ENCODE measurements around the gene RHEB. TPM values are rescaled to one million over a fixed set of nuclear protein-coding genes. Genes with fewer than 3 reads are reported as not detected.

The RHEB gene
- total RNA-seq, 2 donors from 2014 or later, result 53.4 to 69.7 TPM

DNA sequence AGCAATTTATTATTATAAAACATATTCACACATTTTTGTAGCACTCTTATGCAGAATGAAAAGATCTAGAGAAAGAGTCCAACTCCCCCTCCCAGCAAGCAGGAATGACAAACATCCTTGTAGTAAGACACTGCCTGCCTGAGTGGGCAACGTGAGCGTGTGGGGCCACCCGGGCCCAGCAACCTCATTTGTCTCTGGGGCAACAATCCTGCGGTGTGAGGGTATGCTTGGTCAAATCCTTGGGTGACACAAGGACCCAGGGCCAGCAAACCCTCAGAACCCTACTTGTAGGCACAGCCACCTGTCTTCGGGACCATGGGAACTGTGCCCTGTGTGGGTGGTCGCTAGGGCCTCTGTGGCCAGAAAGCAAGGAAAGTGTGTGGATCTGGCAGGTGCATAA, 10.7 kb downstream of the RHEB start:
- intact Hi-C loops (cut with DNase I, micrococcal nuclease), result no loop called here
- no peak for ATAC-seq
- no peak for DNase-seq

DNA sequence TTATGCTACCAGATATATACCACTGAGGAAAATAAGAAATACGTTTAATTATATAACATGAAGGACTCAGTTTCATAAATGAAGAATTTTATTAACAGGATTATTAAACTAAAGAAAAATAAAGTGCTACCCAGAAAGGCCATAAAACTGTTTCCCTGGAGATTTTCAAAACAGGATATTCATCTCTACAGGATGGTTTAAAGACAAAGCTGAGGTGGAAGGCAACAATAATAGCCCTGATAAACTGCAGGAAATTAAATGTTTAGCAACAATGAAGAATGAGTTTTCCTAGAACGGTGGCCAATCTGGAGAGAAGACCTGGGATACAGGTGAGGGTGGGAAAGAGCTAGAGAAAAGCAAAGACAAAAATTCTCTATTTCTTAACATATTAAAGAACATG, 11.9 kb downstream of the RHEB start:
- intact Hi-C loops (cut with DNase I, micrococcal nuclease), result no loop called here
- ATAC-seq (no peak), DNase-seq (no peak)

DNA sequence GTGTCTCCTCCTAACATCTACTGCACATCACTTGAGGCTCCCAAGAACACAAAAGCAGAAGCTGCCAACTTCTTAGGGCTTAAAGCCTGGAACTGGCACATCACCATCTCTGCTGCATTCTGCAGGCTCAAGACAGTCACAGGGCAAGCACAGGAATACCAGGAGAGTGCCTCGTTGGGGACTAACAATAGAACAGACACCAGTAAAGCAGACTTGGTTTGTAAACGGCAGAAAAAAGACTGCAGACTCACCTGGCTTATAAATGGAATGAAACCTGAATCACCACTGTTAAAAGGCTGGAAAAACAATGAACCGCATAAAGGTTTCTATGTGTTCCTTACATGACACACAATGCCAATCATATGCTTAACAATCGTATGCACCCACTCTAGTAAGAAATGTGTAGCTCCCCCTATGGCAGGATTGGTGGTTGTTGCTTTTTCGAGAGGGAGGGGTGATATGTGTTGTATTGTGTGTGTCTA, 12.8 kb downstream of the RHEB start:
- DNase-seq, result no peak
- no peak for ATAC-seq
- intact Hi-C loops (cut with DNase I, micrococcal nuclease), result no loop called here

DNA sequence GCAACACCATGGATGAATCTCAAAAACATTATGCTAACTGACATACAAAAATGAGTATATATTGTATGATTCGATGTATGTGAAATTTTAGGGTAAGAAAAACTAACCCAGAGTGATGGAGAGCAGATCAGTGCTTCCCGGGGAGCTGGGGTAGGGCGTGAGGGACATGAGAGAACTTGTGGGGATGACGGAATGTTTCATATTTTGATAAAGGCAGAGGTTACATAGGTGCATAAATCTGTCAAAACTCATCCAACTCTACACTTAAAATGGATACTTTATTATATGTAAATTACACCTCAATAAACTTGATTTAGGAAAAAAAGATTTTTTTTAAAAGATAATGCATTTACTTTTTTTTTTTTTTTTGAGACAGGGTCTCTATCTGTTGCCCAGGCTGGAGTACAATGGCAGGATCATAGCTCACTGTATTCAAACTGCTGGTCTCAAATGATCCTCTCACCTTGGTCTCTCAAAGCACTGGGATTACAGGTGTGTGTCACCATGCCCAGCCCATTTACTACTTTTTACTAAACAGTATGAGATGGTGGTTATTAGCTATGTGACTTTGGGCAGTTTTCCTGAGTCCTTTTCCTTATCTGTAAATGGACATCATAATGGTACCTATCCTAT, 13.7 kb downstream of the RHEB start:
- intact Hi-C loops (cut with DNase I, micrococcal nuclease), result no loop called here
- DNase-seq (no peak), ATAC-seq (no peak)

DNA sequence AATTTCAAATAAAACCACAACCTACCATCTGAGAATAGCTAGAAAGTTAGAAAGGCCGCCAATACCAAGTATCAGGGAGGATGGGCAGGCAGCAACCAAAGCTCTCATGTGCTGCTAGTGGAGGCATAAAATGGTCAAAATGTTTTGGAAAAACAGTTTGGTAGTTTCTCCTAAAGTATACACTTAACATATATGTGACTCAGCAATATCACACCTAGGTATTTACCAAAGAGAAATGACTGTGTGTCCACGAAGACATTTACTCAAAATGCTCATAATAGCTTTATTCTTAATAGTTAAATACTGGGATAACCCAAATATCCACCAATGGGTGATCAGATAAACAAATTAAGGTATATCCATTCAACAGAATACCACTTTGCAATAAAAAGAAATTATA, 14.3 kb downstream of the RHEB start:
- ATAC-seq, result no peak
- no peak for DNase-seq
- intact Hi-C loops (cut with DNase I, micrococcal nuclease), result no loop called here

DNA sequence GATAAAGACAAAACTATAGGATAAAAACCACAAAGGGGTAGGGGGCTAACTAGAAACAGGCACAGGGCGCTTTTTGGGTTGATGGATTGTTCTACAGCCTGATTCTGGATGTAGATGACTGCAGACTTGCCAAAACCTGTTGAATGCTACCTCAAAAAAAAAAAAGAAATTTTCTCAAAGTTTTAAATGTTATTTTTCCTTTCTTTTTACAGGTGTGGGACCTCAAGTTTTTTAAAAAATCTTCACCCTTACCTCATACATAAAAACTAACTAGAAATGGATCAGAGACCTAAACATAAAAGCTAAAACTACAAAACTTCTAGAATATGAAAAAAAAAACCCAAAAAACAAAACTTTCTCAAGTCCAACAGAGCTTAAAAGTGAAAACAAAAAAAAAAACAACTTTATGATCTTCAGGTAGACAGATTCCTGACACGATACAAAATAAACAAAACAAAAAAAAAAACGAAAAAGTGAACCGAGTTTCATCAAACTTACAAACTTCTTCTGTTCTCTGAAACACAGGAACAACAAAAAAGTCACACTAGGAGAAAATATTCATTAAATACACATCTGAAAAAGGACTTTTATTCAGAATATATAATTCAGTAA, 14.9 kb downstream of the RHEB start:
- intact Hi-C loops (cut with DNase I, micrococcal nuclease), result no loop called here
- DNase-seq (no peak), ATAC-seq (no peak)

DNA sequence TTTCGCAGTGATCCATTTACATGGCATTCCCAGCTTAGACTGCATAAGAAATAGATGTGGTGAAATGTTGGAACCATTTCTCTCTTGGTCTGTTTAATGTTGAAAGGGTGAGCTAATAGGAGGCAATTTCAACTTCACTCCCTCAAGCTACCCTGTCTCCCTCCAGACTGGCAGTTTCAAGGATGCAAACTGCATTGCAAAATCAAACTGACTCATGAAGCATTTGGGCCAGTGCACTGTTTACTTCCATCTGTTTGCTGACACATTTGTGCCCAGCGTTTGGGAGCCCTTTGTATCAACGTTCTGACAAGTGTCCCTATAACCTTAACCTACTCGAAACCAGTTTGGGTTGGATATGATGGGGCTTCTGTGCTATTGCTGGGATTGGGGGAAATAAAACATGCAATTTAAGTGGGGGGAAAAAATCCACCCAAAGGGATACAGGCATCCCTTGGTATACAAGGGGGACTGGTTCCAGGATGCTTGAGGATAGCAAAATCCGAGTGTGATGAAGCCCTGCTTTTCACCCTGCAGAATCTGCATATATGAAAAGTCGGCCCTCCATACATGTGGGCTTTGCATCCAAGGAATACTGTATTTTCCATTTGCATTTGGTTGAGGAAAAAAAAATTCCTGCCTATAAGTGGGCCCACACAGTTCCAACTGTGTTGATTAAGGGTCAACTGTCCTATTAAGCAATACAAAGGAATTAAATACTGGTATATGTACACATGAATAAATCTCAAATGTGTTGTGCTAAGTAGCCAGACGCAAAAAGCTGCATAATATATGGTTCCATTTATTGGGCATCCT, 15.6 kb downstream of the RHEB start:
- intact Hi-C loops (cut with DNase I, micrococcal nuclease), result no loop called here
- ATAC-seq, result no peak
- no peak for DNase-seq

DNA sequence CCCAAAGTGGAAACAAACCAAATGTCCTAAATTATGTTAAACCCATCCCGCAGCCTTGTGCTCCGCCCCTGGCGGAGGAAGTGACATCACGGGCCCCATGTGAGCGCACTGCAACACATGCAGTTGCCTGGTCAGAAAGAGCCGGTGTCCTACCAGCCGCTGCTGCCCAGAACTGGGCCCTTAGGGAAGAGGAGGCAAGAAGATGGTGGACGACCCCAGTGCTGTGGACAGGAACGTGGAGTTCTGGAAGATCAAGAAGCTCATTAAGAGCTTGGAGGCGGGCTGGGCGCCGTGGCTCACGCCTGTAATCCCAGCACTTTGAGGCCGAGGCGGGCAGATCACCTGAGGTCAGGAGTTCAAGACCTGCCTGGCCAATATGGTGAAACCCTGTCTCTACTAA, 18.0 kb downstream of the RHEB start:
- intact Hi-C loops (cut with DNase I, micrococcal nuclease), result no loop called here
- no peak for DNase-seq
- no peak for ATAC-seq

DNA sequence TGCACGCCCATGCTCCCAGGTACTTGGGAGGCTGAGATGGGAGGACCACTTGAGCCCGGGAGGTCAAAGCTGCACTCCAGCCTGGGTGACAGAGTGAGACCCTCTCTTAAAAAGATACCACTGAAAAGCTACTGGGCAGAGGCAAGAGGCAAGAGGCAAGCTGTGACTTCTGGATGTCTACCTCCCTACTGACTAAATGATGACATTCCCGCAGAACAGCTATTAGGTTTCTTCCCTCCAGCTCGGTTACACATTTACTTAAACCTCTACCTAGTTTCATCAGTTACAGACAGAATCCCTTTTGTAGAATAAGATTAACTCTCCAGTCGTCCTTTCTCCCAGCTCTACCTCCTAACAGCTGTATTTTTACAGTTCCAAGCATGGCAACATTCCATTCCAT, 21.2 kb downstream of the RHEB start:
- intact Hi-C loops (cut with DNase I, micrococcal nuclease), result no loop called here
- ATAC-seq (no peak), DNase-seq (no peak)

DNA sequence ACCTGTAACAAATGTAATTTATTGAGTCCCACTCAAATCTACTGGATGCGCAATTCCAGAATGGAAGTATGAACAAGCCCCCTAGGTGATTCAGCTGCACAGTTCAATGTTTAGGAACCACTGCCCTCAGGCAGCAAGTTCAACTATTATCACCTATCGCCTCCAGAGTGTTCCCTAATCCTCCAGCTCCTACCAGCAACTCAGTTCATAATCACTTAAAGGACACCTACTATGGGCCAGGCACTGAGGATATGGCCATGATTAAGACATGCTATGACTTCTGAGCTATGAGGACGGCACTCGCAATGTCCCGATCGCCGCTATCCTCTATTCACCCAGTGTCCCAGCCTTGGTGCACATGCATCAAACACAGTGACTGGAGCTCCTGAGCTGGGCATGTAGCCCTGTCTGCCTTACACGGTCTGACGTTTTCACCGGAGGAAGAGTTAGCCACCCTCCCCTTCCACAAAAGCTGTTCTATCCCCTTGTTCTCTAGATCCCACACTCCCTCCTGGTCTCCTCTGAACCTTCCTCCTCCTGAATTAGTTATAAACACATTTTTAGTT, 22.3 kb downstream of the RHEB start:
- intact Hi-C loops (cut with DNase I, micrococcal nuclease), result no loop called here
- DNase-seq (no peak), ATAC-seq (no peak)

DNA sequence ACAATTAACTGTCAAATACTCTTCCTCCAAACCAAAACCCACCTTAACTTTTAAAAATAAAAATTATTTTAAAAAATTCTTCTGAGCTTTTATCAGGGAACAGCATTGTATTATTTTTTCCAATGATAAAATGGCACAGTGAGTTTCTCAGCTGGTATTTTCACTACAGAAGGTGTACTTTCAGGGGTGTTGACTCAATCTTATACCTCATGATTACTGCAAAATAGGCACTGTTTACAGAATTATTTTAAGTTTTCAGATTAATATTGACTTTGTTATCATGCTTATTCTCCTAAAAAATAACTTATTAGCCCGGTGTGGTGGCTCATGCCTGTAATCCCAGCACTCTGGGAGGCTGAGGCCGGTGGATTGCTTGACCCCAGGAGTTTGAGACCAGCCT, 24.3 kb downstream of the RHEB start:
- DNase-seq, result no peak

DNA sequence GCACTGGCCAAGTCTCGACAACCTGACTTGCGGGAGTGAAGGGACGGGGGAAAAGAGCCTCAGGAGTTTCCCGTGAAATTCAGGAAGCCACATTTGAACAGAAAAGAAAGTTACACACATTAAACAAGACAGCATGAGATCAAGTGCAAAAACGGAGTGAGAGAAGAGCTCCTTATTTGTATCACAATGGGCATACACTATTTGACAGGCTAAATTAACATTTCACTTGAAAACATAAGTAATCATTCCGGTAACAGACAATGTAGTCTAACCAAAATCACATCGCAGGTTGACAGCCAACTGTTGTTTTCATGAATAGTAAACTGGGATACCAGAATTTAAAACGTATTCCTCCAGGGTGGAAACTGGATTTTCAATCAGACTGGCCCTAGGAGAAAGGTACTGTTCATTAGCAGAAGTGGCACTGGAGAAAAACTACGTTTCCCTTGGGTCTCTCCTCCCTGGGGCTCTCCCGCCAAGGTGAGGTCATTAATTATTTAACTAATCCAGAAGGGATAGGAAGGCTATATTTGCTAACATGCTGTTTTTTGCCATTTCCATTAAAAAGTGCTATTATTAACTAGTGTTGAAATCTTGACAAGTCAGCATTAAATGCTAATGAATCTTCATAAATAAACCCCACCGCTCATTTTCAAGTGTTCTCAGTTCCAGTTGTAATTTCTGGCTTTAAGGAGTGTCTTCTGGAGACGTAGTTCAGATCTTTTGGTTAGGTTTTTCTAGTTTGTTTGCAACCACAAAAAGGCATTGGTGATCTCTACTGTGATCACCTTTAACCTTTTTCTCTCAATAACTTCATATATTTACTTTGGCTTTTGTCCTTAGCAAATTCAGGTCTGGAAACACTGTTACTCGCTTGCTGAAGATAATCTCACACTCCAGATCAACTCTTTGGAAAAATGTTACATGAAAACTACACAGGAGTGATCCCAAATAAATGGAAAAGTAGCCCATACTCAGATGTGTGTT, 25.1 kb downstream of the RHEB start:
- DNase-seq (no peak), ATAC-seq (peak; percentile 59)
- intact Hi-C loops (cut with DNase I, micrococcal nuclease), result no loop called here

More for the DNA sequence above, 24.3 kb downstream of the RHEB start:
- ATAC-seq, result no peak
- intact Hi-C loops (cut with DNase I, micrococcal nuclease), result no loop called here

DNA sequence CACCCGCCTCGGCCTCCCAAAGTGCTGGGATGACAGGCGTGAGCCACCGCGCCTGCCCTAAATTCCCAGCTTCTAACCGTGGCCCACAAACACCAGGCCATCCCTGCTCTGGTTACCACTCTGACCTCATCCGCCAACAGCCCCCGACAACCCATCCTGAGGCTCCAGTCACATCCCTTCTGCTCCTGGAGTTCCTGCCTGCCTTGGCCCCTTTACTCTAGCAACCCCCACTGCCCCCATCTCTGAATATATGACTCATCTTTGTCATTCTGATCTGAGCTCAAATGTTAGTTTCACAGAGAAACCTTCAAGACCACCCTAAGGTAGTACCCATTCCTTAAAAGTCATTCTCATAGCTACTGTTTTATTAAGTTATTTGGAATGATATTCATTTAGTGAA, 26.6 kb downstream of the RHEB start:
- no peak for DNase-seq
- no peak for ATAC-seq
- intact Hi-C loops (cut with DNase I, micrococcal nuclease), result no loop called here

DNA sequence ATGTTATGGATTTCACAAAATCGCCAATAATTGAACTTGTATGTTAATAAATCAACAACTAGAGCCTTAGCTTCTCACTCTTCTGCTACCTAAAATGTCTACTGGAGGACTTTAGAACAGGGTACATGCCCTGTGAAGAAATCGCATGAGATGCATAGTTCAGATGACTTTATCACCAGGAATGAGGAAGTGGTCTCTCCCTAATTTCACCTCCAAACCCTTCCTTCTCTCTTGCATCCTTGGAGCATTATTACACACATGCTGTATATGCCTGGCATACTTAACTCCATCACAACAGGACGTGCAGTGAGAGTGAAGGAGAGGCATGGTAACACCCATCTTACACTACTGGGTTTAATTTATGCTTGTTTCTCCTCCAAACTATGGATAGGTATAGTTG, 27.8 kb downstream of the RHEB start:
- ATAC-seq (peak; percentile 78), DNase-seq (no peak)
- intact Hi-C loops (cut with DNase I, micrococcal nuclease), result no loop called here

DNA sequence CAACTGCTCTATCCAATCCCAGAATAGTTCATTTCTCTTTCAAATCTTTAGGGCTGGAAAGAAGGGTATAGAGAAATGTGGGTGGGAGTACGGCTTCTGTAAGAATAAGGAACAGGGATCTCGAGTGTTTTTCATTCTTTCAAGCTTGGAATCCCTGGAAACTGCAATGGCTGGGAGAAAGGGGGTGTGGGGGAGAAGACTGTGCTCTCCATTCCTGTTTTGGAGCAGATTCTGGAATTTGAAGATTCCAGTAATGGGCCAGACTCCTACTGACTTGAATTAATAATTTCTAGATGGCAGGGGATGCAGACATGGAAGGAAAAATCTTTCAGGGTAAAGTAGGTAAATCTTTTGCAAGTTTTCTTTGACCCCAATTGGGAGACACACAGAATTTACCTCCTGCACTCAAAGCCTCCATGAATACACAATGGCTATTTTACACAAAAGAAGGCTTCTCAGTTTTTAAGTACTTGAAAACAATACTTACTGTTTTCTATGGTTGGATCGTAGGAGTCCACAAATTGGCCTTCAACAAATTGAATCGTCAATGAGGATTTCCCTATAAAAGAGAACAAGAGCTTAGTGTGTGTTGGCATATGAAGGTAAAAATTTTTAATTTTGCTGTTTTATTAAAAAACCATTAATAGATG, 29.1 kb downstream of the RHEB start:
- DNase-seq, result no peak
- intact Hi-C loops (cut with DNase I, micrococcal nuclease), result no loop called here
- no peak for ATAC-seq

DNA sequence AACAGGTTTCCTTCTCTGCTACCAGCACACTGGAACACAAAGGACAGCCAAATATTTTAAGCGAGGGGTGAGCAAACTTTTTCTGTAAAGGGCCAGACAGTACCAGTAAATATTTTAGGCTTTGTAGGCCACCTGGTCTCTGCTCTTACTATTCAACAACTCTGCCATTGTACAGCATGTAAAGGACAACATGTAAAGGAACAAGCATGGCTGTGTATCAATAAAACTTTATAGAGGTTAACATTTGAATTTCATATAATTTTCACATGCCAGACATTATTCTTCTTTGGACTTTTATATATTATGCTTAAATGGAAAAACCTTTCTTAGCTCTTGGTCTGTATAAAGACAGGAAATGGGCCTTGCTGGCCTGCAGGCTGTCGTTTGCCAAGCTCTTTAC, 30.2 kb downstream of the RHEB start:
- no peak for DNase-seq
- intact Hi-C loops (cut with DNase I, micrococcal nuclease), result no loop called here
- ATAC-seq, result no peak

DNA sequence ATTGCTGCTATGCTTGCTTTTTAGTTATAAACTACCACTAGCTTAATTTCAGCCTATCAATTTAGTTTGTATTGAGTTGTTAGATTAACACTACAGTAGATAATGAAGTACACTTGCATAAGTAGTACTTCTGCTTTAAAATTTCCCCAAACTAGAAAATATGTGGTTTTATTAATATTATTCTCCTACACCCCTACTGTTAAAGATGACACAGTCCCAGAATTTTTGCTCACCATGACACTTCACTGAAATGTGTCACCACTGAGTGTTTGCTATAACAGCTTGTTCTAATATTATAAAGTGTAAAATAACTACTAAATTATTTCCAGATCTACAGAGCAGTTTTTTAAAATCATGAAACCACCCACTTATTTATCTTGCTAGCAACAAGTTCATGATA, 31.6 kb downstream of the RHEB start:
- no peak for DNase-seq
- no peak for ATAC-seq
- intact Hi-C loops (cut with DNase I, micrococcal nuclease), result no loop called here

DNA sequence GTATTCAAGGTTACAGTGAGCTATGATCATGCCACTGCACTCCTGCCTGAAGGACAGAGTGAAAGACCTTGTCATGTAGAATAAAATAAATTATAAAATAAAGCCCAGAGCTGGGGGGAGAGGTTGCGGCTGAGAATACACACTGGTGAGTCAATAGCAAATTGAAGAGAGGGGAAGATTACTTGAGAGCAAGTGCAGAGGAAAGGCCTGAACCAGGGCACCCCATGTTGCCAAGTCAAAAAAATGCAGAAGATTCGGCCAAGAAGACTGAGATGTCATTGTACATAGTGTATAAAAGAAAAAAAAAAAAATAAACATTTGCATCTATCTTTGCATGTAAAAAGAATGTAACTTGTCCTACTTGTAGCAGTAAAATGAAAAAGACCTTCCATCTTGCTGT, 32.5 kb downstream of the RHEB start:
- intact Hi-C loops (cut with DNase I, micrococcal nuclease), result no loop called here
- no peak for ATAC-seq
- DNase-seq, result no peak

All from left colon (tissue), 2 donors.